A549 treated with DMSO at 1 μM for 4 hours (cell line): ENCODE results near the gene EDN3. TPM values are rescaled to one million over a fixed set of nuclear protein-coding genes. Genes with fewer than 3 reads are reported as not detected.

Experiments
- total RNA-seq: library from RNA; stranded (reverse); fragments of 200-300 nt; extraction: Qiagen RNA extraction; gene quantifications from 5 replicates; pipeline ENCODE4 v1.2.3, GENCODE V29; 2022; ENCODE audit warnings: low read depth

EDN3 gene
- total RNA-seq, result 0.05 to 0.10 TPM (median 0.07 TPM) in 4 of 5 replicates, not detected in the other

GRCh38 chr20:59300333-59301081 is at the start of gene EDN3:
EDN3 (plus strand) TSS chr20:59300611; CDS start chr20:59300813, 202 bp downstream.

Other genes starting within 250 kb of the EDN3 start
- not detected in 5 replicates for gene ZNF831, start 136.8 kb upstream of the EDN3 start, total RNA-seq